Peyer's patch (tissue), 4 donors: ENCODE measurements around the gene WWOX.

ENCODE experiments used
- POLR2A ChIP-seq, 2 donors: fragments of 450-650 bp; IDR thresholded peaks; one replicate each; pipeline ENCODE4 v1.5.1; 2017; ENCODE audit warnings: antibody characterized with exemption in 2 of 2, mild to moderate bottlenecking in 2 of 2, moderate library complexity in 2 of 2
- TF ChIP-seq, protein P1 (sequence below), 6 experiments: fragments of 450-650 bp in 4 of 6; fragments of 200-600 bp in 2 of 6; sonication (generic) in 1 of 6; IDR thresholded peaks; one replicate each; pipeline ENCODE4 v1.5.1; 2017 to 2019; ENCODE audit warnings: antibody characterized with exemption in 6 of 6, mild to moderate bottlenecking in 3 of 6, moderate library complexity in 1 of 6

DNA sequence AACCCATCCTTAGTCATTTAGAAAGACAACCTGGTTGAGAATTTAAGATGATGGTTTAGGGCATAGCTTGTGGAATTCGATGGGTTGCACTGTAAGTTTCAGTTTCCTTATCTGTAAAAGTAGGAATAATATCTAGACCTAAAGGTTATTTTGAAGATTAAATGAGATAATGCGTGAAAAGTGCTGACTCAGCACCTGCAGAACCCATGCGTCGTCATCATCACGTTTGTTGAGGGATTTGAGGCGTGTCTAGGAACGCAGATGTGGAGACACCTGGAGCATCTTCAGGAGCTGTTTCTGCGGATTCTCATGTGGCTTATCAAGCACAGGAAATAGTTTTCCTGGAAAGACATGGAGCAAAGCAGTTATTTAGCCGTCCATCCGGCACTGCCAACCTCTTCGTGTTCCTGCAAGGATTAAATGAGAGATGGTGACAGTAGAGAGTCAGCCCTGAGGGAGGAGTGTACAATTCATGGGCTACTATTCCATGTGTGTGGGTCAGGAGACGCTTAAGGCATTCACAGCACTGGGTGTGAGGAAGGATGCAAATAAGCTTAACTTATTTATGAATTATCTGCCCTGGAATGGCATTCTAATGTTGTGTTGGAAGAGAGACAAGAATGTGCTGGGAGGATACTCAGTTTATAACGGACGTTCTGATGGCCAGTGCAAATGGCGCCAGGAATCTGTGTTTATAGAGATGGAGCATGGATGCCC, 965.0 kb downstream of the WWOX start:
- TF ChIP-seq, protein P1, sequence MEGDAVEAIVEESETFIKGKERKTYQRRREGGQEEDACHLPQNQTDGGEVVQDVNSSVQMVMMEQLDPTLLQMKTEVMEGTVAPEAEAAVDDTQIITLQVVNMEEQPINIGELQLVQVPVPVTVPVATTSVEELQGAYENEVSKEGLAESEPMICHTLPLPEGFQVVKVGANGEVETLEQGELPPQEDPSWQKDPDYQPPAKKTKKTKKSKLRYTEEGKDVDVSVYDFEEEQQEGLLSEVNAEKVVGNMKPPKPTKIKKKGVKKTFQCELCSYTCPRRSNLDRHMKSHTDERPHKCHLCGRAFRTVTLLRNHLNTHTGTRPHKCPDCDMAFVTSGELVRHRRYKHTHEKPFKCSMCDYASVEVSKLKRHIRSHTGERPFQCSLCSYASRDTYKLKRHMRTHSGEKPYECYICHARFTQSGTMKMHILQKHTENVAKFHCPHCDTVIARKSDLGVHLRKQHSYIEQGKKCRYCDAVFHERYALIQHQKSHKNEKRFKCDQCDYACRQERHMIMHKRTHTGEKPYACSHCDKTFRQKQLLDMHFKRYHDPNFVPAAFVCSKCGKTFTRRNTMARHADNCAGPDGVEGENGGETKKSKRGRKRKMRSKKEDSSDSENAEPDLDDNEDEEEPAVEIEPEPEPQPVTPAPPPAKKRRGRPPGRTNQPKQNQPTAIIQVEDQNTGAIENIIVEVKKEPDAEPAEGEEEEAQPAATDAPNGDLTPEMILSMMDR (IDR thresholded peaks at IDR 0.05) = no peak
- TF ChIP-seq POLR2A (IDR thresholded peaks at IDR 0.05) = no peak
